Activated CD4-positive, alpha-beta T cell treated with anti-CD3 and anti-CD28 coated beads for 48 hours (primary cell): ENCODE data around the gene APMAP.

Source experiments
- DNase-seq: peaks from one replicate; pipeline ENCODE4 v3.0.0-alpha.2; 2020

Gene APMAP, protein sequence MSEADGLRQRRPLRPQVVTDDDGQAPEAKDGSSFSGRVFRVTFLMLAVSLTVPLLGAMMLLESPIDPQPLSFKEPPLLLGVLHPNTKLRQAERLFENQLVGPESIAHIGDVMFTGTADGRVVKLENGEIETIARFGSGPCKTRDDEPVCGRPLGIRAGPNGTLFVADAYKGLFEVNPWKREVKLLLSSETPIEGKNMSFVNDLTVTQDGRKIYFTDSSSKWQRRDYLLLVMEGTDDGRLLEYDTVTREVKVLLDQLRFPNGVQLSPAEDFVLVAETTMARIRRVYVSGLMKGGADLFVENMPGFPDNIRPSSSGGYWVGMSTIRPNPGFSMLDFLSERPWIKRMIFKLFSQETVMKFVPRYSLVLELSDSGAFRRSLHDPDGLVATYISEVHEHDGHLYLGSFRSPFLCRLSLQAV

DNA sequence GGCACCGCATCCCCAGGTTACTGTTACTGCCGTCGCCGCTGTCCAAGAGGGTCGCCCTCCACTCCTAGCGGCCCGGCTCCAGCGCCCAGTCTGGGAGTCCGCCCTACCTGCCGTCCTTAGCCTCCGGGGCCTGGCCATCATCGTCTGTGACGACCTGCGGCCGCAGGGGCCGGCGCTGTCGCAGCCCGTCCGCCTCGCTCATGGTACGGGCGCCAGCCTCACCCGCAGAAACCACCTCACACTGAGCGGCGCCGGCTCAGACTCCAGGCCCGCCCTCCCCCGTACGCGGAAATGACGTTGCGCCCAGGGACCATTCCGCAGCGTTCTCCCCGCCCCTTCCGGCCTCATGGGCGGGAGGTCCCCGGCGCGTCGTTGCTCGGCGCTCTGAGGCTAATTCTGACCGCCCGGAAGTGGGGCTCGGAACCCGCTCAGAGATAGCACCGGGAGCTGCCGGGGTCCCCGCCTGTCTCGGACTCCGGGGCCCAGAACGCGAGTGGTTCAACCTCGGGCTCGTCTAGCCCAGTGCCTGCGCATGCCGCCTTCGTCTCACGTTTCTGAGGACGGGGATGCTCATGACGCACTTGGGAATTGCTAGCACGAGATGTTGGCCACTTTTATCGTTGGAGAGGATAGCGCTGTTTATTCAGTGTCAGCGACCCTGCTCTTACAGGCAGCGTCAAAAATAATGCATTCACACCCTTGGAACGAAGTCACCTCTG is at the start of gene APMAP:
APMAP (minus strand) TSS at position 265 of the 719 bp plus-strand sequence; CDS start at position 202, 63 bp downstream.
- peak; percentile 97 for DNase-seq

DNA sequence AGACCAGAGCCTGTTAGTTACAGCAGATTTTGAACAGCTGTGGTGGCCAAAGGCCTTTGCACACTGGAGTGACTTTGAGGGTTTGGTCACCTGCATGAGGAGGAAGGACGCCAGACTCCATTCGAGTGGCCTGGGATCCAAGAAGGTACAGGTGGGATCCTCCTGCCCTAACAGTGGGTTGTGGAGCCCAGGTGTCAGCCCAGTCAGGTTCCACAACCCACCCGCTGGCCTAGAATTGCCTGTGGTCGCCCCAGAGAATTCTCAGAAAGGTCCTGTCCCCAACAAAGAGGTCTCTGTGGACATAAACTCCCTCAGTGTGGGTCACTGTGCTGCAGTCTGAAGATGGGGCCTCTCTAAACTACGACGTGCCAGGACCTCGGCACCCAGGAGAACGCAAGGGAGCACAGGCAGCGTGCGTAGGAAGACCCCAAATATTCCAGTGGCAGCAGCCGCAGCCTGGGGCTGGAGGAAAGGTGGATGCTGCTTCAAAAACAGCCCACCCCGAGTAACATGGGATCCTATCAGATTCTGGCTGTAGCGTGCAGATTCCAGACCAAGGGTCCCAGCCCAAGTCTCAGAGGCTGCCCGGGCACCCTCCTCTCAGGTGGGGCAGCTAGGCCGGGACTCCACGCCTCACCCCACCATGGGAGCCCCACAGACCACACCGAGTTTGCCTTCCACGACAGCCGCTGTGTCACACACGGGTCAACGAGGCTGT is 49.4 kb upstream of the APMAP start:
- DNase-seq, result no peak

DNA sequence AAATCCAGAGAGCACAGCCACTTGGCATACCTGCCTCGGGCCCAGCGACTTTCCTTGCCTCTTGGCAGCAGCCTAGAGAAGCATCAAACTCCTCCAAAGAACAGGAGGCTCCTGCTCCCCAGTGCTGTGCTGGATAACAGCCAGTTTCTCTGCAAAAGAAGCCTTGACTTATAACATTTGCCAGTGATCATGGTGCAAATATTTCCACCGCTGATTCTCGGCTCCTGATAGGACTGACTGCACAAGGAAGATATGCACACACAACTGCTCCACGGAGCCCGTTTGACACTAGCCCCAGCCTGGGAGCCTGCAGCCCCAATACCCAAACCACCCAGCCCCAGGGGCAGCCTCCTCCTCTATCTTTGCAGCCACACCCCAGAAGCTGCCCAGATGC is 47.9 kb upstream of the APMAP start:
- no peak for DNase-seq

DNA sequence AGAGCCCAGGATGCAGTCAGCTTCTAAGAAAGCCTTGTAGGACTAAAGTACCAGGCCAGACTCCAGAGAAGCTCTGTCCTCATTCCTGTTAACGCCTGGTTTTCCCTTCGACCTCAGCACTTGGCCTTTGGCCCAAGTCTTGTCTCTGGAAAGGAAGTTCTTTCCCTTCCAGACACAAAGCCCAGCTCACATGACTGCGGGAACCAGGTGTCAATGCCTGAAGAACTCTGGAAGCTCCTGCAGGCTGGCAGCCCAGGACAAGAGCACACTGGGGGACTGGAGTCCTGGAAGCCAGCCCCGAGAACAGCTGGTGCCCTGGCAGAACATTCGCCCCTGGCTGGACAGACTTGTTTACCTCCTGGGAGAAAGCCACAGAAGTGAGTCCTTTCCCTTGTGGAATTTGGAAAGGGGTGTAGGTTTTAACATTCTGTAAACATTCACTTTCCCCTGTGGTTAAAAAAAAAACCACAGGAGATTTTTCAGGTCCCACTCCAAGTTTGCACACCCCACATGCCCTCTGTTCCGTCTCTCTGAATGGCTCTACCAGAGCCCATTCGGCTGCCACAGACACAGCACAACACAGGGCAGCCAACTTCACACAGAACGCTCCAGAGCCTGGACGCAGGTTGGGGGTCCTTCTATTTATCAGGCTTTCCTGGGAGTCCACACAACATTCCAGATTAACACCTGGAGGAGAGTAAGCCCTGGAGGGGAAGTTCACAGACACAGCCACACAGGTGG is 47.3 kb upstream of the APMAP start:
- DNase-seq, result no peak

DNA sequence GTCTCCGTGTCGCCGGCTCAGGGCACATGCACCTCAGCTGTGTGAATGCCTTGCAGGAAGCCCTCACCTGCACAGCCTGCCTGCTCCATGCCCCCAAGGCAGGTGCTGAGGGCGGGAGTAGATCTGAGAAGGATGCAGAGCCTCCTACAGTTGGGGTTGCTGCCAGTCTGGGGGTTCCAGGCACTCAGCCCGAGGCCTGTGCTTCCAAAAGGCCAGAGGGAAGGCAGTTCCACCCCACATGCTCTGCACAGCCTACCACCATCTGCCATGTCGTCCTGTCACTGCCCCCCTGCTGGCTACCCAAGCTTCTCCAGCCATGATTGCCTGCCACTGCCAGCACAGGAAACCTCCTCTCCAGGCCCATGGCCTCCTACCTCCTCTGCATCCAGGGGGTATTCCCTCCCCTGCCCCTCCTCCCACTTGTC is 46.1 kb upstream of the APMAP start:
- no peak for DNase-seq

DNA sequence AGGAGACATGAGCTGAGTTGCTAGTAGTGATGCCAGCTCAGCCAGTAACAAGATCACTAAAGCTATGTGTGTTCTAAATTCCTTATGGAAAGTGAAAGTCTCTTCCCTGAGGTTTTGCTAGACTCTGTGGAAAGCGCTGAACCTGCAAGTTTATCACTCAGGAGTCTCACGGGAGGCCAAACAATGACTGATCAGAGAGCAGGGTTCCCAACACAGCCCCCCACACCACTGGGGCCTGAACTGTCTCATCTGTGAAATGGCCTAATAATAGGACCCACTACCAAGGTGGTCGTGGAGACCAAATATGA is 45.5 kb upstream of the APMAP start:
- DNase-seq, result no peak

DNA sequence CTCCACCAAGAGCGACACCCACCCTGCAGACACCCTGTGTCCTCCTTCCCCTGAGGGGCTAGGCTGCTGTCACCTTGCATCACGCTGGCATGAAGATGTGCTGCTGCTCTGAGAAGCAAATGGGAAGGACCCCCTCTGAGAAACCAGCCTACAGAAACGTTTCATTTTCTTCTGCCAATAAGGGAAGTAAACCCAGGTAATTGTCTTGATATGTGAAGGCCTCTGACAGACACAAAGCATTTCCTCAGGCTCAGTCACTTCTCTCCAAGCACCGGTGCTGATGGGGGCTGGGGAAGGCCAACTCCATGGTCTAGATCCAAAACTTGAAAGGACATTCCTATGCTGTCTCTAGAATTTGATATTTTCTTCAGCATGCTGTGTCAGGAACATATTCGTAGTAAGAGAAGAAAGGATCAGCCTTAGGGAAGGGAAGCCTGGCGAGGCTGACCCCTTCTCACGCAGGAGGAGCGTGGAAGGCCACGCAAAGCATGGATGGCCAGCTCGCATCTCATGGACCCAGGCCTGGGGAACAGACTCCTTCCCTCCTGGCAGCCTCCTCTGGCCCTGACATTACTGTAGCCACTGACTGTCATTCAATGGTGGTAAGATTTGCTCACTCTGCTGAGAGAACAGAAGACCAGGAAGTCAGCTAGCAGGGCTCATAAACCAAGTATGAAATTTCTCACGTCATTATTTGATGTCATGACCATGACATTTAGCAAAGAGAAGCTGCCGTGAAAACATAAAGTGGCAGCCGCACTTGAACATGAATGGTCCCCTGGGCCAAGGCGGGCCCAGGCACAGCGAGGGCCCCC is 44.9 kb upstream of the APMAP start:
- DNase-seq, result no peak

DNA sequence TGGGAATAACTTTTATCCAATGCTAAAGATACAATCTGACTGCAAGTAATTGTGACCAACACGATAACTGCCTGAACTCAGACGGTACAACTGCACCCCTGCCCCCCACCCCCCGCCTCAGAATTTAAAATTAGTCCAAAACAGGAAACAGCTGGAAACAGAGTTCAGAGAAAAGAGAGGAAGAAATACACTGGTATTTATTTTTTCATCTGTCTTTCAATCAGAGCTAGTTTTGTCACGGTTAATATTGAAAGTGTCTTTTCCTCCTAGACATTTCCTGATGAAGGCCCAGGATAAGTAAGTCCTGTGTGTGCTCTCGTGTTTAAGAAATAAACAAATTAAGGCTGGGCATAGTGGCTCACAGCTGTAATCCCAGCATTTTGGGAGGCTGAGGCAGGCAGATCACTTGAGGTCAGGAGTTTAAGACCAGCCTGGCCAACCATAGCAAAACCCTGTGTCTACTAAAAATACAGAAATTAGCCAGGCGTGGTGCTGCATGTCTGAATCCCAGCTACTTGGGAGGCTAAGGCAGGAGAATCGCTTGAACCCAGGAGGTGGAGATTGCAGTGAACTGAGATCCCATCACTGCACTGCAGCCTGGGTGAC is 43.9 kb upstream of the APMAP start:
- no peak for DNase-seq

DNA sequence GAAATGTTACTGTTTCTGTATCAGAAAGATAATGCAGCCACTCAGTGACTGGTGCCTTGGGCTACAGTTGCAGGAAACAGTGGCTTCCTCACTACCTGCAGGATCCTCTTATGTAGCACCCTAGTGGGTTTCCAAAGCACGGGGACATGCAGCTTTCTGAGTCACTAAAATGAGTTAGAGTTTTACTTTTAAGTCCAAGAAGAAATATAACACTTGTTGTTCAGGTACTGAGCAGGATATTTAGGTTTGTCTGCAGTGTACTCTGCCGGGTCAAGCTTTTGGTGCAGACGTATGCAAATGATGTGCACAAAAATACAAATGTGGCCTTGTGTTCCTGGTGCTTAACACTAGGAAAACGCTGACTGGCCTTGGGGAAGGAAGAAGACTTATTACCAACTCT is 43.4 kb upstream of the APMAP start:
- peak; percentile 18 for DNase-seq

DNA sequence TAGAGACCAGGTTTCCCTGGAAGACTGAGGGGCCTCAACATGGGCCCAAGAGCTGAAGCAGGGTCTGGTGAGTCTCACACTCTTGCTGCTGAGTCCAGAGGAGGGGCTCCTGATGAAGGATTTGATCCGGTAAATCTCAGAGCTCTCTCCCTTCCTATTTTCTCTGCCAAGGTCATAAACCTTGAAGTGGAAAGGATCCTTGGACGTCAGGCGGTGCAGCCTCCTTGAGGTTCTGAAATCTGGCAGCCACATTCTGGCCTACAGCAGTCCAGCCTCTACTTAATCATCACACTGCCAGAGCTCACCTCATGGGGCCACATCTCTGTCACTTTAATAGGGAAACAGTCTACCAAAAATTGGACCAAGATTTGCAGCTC is 41.4 kb upstream of the APMAP start:
- no peak for DNase-seq

DNA sequence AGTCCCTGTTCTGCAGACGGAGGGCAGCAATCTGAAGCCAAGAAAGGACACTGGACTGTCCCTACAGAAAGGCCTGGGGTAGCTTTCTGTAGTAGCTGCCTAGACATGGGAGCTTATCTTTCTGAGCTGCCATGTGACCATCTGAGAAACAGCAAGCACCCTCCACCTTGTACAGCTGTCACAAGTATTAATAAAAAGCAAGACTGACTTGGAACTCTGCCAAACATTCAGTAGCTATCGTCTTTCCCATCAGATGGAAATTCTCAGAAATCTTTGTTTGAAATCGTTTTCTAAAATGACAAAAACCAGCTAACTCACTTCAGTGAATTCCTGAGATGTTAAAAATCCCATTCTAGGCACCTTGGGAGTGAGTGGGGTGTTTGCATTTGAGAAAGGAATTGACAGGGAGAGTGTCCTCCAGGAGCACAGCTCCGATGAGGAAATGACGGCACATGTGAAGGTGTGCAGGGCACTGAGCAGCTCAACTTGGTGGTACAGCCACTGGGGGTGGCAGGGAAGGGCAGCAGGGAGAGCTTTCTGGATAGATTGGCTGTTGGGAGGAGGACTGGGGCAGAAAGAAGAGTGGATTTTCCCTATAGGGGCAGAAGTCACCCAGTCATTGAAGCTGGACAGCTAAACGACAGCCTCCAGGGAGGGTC is 40.8 kb upstream of the APMAP start:
- no peak for DNase-seq

DNA sequence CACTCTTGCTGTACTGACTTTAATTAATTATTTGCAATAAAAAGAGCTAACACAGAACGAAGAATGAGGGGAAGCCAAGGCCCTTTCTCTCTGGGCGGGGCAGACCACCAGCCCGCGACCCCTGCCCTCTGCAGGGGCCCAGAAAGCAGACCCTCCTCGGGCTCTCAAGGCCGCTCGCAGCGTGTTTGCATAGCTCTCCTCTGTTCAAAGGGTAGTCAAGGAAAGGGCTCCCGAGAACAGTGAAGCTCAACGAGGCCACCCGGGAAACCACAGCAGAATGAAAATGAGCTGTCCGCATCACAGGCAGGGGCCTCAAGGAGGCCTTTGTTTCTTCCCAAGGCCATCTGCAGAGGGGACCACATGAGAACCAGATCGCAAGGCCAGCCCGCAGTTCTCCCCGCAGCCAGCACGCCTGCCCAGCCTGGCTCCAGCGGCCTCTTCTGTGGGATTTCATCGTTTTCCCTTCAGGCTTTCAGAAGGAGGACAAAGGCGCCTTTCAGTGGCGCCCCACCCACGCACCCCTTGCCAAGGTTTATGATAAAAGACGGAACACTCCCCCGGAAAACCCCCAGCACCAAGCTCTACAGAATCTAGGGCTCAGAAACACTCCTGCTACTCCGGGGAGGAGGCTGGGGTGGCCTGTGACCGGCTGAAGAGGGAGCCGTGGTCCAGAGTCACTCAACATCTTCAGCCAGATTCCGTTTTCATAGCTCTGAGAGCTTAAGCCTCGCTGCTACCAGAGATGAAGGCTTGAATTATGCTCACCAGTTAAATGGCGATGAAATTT is 40.1 kb upstream of the APMAP start:
- no peak for DNase-seq

DNA sequence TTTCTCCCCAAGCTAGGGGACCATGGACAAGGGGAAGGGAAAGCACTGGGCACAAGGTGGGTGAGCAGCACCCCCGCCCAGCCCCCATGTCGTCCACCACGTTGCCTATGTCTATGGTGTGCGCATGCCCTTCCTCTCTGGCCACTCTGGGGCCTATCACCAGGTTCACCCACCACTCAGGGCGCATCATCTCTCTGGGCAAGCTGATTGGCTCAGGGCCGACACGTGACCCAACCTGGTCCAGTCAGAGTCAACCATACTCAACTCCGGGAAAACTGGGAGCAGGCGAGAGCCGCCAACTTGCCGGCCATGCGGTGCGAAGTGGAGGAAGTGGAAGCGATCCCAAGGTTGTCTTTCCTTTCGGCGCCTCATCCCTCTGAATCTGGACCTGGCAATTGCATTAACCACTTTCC is 39.5 kb upstream of the APMAP start:
- no peak for DNase-seq

DNA sequence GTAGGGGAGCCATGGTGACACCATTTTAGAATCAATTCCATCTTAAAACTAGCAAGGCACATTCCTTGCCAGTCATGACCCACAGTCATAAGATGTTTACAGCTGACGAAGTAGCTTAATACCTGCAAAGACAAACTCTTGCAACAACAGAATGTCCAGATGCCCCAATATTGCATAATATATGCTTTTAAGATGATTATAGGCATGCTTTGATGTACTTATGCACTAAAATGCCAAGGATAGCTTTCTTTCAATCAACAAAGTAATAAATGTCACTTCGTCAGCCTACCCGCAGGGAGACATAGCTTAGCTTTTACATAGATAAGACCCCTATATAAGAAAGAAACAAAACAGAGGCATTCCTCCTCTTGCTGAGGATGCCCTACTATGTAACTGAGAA is 38.7 kb upstream of the APMAP start:
- DNase-seq, result no peak

DNA sequence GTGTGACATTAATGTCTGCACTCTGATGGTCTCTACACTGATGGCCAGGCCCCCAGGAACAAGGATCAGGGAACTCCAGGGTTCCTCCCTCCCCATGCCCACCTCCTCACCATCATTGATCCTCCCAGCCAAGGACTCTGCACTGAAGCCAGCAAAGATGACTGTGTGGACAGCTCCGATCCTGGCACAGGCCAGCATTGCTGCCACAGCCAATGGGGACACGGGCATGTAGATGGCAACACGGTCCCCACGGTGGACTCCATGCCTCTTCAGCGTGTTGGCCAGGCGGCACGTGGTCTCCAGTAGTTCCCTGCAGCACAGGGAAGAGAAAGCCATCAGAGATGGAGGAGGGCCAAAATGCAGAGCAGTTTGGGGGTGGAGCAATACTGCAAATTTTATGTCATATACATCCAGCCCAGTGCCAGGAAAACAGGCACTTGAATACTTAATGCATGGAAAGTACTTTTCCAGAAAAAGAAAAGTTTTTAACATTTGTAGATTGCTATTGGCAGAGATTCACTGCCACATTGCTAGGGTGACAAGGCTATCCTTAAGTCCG is 38.2 kb upstream of the APMAP start:
- DNase-seq, result no peak

DNA sequence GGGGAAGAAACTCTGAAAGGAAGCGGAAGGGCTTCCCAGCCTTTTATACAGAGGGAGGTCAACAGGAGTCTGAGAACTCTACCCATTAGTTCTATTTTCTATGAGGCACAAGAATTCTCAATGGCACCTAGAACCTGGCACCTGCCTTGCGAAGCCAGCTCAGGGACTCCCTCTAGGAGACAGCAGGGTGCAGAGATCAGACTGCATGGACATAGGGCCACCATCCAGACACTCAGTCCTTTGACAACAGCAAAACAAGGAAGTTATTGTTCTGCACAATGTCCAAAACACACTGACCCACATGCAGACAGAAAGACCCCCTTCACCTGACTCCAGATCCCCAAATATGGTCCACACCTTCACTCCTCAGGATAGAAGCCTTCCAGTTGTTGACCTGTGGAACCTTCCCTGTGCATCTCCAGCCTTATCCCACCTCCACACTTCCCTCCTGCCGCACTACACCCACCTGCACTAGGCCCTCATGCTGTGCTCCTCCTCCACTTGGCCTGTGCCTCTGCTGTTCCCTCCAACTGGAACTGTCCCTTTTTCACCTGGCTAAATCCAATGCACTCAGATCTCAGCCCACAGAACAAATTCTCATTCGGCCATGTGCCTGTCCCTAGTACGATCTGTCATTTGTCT is 37.6 kb upstream of the APMAP start:
- DNase-seq, result no peak

DNA sequence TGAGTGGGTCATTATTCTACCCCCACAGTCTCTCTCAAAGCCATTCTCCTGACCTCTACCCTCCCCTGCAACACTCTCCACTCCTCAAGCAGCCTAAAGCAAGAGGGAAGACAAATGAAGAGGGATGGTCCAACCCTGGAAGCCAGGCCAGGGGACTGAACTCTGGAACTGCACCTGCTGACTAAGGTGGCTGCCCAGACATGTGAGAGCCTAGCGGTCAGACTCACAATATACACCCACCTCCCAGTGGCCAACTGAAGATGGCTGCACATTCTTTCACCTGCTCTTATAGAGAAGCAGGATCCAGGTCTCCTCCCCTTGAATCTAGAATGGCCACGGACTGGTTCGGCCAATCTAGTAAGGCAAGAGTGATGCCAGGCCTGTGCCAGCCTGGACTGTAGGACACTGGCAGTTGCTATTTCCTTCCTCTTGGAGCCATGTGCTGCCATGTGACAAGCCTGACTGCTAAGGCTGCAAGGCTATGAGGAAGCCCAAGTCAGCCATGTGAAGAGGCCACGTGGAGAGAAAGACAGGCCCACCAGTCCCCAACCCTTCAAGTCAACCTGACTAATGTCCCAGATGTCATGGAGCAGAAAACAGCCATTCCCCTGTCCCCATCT is 33.5 kb upstream of the APMAP start:
- no peak for DNase-seq

DNA sequence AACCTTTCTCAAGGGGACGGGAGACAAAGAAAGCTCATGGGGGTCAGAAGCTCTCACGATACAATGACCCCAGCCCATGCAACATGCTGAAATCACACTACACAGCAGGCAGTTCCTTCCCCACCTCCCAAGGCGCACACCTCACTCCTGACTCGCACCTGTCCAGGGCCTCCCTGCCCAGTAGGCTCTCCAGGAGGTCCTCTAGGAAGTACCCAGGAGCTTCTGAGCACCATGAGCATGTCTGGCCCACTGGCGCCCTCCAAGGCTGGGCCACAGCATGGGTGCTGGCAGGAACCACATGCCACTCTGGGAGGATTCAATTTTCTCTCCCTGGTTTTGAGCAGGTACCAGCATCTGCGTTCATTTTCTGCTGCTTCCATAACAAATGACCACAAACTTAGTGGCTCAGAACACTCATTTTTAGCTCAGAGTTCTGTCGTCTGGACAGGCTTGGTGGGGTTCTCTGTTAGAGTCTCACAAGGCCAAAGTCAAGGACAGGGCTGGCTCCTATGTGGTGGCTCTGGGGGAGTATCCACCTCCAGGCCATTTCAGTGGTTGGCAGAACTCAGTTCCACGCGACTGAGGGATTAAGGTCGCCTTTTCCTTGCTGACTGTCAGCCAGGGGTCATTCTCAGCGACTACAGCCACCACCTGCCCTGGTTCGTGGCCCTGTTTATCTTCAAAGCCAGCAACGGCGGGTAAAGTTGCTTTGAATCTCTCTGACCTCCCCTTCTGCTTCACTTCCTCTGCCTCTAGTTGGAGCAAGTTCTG is 32.7 kb upstream of the APMAP start:
- no peak for DNase-seq
